ENCODE data around the gene PTPRD. TPM values are rescaled to one million over a fixed set of nuclear protein-coding genes. Genes with fewer than 3 reads are reported as not detected.

The PTPRD gene
- total RNA-seq, 1 experiment from 2014 or later = 0.02 TPM

DNA sequence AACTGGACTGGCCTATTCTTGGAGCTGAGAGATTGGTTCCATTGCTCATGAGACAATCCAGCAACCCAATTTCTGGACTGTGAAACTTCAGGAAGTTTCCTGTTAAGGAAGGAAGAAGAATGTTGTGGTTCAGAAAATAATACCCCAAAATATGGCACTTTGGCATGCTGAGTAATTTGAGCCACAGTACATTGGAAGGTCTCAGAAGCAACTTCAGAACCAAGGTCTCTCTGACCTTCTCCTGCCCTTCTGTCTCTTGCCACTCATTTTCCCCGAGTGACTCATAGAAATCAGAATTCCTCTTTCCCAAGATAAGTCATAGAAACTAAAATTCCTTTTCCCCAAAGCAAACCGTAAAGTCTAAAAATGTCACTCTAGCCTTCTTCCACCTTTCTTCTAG lies 1366.1 kb downstream of the PTPRD start:
- Histone ChIP-seq H4K20me1 (ENCODE audit: insufficient read depth) (no peaks in the 10 kb centered on the region), H3K27ac (ENCODE audit: low read depth, low read length) (no peak overlapping the region), H2AFZ (ENCODE audit: low read depth, low read length, poor library complexity, severe bottlenecking) (no peak overlapping the region), H3K9me2 (ENCODE audit: insufficient read depth) (no peaks in the 10 kb centered on the region), H3K27me3 (ENCODE audit: insufficient read depth, low read length) (no peaks in the 10 kb centered on the region), H3K4me2 (ENCODE audit: low read length) (no peak overlapping the region), H3K4me3 (replicated peaks in 1 of 2; ENCODE audit: low read depth in 1 of 2, low read length in 2 of 2) (no peak overlapping the region), H3K36me3 (ENCODE audit: control insufficient read depth in 1 of 2, insufficient read depth in 2 of 2, low read length in 2 of 2) (no peaks in the 10 kb centered on the region), H3K9me3 (ENCODE audit: control insufficient read depth in 1 of 2, insufficient read depth in 1 of 2, low read depth in 1 of 2, low read length in 2 of 2) (peaks cover 10 to 13% of the 10 kb centered on the region in 2 experiments; a peak in 2 of 4 replicates), H3K79me2 (ENCODE audit: insufficient read depth, low read length) (no peaks in the 10 kb centered on the region), H3K4me1 (ENCODE audit: control insufficient read depth in 1 of 2, insufficient read depth in 2 of 2, low read length in 2 of 2) (no peaks in the 10 kb centered on the region), H3K9ac (ENCODE audit: low read length) (no peak overlapping the region)
- ChIA-PET RAD21 (ENCODE audit: low non-redundant PET in 1 of 2, low total read pairs in 2 of 2, uncharacterized antibody in 2 of 2, unreplicated experiment in 2 of 2) (no interaction called here), CTCF (no interaction called here), POLR2A (no interaction called here)
- no peak for ATAC-seq
- BruUV-seq (replicated peaks) = no TSS peak
- intact Hi-C loops (cut with micrococcal nuclease) = no loop called here
- TF ChIP-seq JUND (IDR thresholded peaks at IDR 0.05) (no peak), RAD21 (IDR thresholded peaks at IDR 0.05; ENCODE audit: low read depth) (no peak), CBX3 (IDR thresholded peaks at IDR 0.05; ENCODE audit: low read depth) (no peak), TCF7L2 (IDR thresholded peaks at IDR 0.05; ENCODE audit: borderline replicate concordance, extremely low read depth, insufficient read depth, insufficient read length) (no peak), ZNF274 (IDR thresholded peaks at IDR 0.05; ENCODE audit: low read depth, low read length) (no peak), SRF (IDR thresholded peaks at IDR 0.05; ENCODE audit: low read depth) (no peak), EZH2 (IDR thresholded peaks at IDR 0.05) (no peak), ZFX (IDR thresholded peaks at IDR 0.05) (no peak), EZH2phosphoT487 (IDR thresholded peaks at IDR 0.05; ENCODE audit: borderline replicate concordance) (no peak), YY1 (IDR thresholded peaks at IDR 0.05; ENCODE audit: extremely low read depth, insufficient replicate concordance, low read depth, low read length) (no peak), ELF1 (IDR thresholded peaks at IDR 0.05; ENCODE audit: borderline replicate concordance, low read depth) (no peak), CEBPB (IDR thresholded peaks at IDR 0.05; ENCODE audit: low read depth) (no peak), FOSL1 (IDR thresholded peaks at IDR 0.05; ENCODE audit: low read depth) (no peak), EGR1 (IDR thresholded peaks at IDR 0.05; ENCODE audit: low read depth) (no peak), SP1 (IDR thresholded peaks at IDR 0.05; ENCODE audit: low read depth) (no peak), POLR2AphosphoS5 (IDR thresholded peaks at IDR 0.05; ENCODE audit: low read depth, low read length) (no peak), POLR2A (IDR thresholded peaks at IDR 0.05; ENCODE audit: borderline replicate concordance, extremely low read depth, insufficient read depth, insufficient read length) (no peak)
- TF ChIP-seq, protein P1, sequence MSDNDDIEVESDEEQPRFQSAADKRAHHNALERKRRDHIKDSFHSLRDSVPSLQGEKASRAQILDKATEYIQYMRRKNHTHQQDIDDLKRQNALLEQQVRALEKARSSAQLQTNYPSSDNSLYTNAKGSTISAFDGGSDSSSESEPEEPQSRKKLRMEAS (IDR thresholded peaks at IDR 0.05) = no peak
- TF ChIP-seq, protein P2, sequence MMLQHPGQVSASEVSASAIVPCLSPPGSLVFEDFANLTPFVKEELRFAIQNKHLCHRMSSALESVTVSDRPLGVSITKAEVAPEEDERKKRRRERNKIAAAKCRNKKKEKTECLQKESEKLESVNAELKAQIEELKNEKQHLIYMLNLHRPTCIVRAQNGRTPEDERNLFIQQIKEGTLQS (IDR thresholded peaks at IDR 0.05) = no peak
- TF ChIP-seq, protein P3, sequence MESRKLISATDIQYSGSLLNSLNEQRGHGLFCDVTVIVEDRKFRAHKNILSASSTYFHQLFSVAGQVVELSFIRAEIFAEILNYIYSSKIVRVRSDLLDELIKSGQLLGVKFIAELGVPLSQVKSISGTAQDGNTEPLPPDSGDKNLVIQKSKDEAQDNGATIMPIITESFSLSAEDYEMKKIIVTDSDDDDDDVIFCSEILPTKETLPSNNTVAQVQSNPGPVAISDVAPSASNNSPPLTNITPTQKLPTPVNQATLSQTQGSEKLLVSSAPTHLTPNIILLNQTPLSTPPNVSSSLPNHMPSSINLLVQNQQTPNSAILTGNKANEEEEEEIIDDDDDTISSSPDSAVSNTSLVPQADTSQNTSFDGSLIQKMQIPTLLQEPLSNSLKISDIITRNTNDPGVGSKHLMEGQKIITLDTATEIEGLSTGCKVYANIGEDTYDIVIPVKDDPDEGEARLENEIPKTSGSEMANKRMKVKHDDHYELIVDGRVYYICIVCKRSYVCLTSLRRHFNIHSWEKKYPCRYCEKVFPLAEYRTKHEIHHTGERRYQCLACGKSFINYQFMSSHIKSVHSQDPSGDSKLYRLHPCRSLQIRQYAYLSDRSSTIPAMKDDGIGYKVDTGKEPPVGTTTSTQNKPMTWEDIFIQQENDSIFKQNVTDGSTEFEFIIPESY (IDR thresholded peaks at IDR 0.05; ENCODE audit: extremely low read depth, insufficient replicate concordance, low read length) = no peak
- DNase-seq (ENCODE audit: low read depth, low spot score) = no peak
